NCI-H2081 (cell line): ENCODE measurements around the gene SPIN2A.
"Not testable (repeated sequence)": the region's sequence is repeated elsewhere in the genome, so short reads cannot be mapped to it uniquely, and the experiment has no call there.

ENCODE experiments used
- DNase-seq, 2 experiments: peaks; one replicate each; lab custom pipeline; 2025; lab: John Stamatoyannopoulos, UW

Gene SPIN2A

GRCh38 chrX:57102918-57103317 is 34.3 kb downstream of the SPIN2A start:
- not testable (repeated sequence) for DNase-seq
